CD14-positive monocyte (primary cell): Measurements from ENCODE around the gene LIMCH1. TPM values are rescaled to one million over a fixed set of nuclear protein-coding genes. Genes with fewer than 3 reads are reported as not detected.

Source experiments
- DNase-seq, 3 donors: peaks; one replicate each; pipeline ENCODE4 v3.0.0-alpha.2; 2011 to 2022
- H2AFZ ChIP-seq: 2 replicates; pipeline ENCODE4 v1.6.0; 2012; ENCODE audit warnings: mild to moderate bottlenecking, low read depth, low read length, inconsistent platforms; ENCODE audit not compliant: insufficient read depth, poor library complexity, severe bottlenecking
- H3K27ac ChIP-seq, 2 donors: 1 replicate in 1 of 2; 2 replicates in 1 of 2; pipeline ENCODE4 v1.5.1; 2012 to 2013; ENCODE audit warnings: low read length in 2 of 2, control low read depth in 1 of 2, inconsistent platforms in 1 of 2, low read depth in 1 of 2, mild to moderate bottlenecking in 1 of 2
- H3K27me3 ChIP-seq, 2 donors: one replicate each; pipeline versions ENCODE4 v1.6.0 to v1.6.1; 2011 to 2013; ENCODE audit warnings: low read length in 2 of 2; ENCODE audit not compliant: control insufficient read depth in 2 of 2, insufficient read depth in 2 of 2
- H3K36me3 ChIP-seq, 2 donors: replicated peaks in 1 of 2; 1 replicate in 1 of 2; 2 replicates in 1 of 2; pipeline versions ENCODE4 v1.5.1 to v1.6.1; 2012 to 2013; ENCODE audit warnings: low read length in 2 of 2, control low read depth in 1 of 2, inconsistent platforms in 1 of 2, mild to moderate bottlenecking in 1 of 2; ENCODE audit not compliant: insufficient read depth in 2 of 2, control insufficient read depth in 1 of 2
- H3K4me1 ChIP-seq, 2 donors: 1 replicate in 1 of 2; 2 replicates in 1 of 2; pipeline versions ENCODE4 v1.5.1 to v1.6.1; 2012 to 2013; ENCODE audit warnings: low read length in 2 of 2, control low read depth in 1 of 2, inconsistent platforms in 1 of 2, mild to moderate bottlenecking in 1 of 2, moderate library complexity in 1 of 2; ENCODE audit not compliant: insufficient read depth in 2 of 2, control insufficient read depth in 1 of 2
- H3K4me2 ChIP-seq: replicated peaks from 2 replicates; pipeline ENCODE3; 2012; ENCODE audit warnings: low read length, moderate library complexity, mild to moderate bottlenecking; ENCODE audit not compliant: poor library complexity, severe bottlenecking; ENCODE audit errors: extremely low read depth
- H3K4me3 ChIP-seq, 3 experiments: fragments of 200-600 bp in 1 of 3; sonication (generic) in 1 of 3; replicated peaks in 1 of 3; 1 replicate in 2 of 3; 2 replicates in 1 of 3; pipeline ENCODE4 v1.5.1; 2011 to 2013; ENCODE audit warnings: low read length in 3 of 3, mild to moderate bottlenecking in 3 of 3, control low read depth in 2 of 3, low read depth in 2 of 3, inconsistent platforms in 1 of 3, moderate library complexity in 1 of 3
- H3K79me2 ChIP-seq: 2 replicates; pipeline ENCODE4 v1.6.0; 2012; ENCODE audit warnings: mild to moderate bottlenecking, control low read depth, inconsistent platforms, low read length, moderate library complexity; ENCODE audit not compliant: insufficient read depth
- H3K9ac ChIP-seq: 2 replicates; pipeline ENCODE4 v1.6.0; 2017; ENCODE audit warnings: low read length, mild to moderate bottlenecking; ENCODE audit not compliant: insufficient read depth, poor library complexity, severe bottlenecking
- H3K9me3 ChIP-seq, 2 donors: replicated peaks in 1 of 2; 1 replicate in 1 of 2; 2 replicates in 1 of 2; pipeline versions ENCODE4 v1.5.1 to v1.6.1; 2012 to 2013; ENCODE audit warnings: low read length in 2 of 2, control low read depth in 1 of 2; ENCODE audit not compliant: control insufficient read depth in 1 of 2, insufficient read depth in 1 of 2
- H4K20me1 ChIP-seq: 2 replicates; pipeline ENCODE4 v1.6.0; 2012; ENCODE audit warnings: mild to moderate bottlenecking, low read length, control low read depth, moderate library complexity; ENCODE audit not compliant: insufficient read depth
- H3K27ac Mint-ChIP-seq, 7 donors: one replicate each; pipeline ENCODE4 v1.8.0; 2020; ENCODE audit warnings: mild to moderate bottlenecking in 7 of 7, mixed read lengths in 7 of 7, moderate library complexity in 6 of 7, inconsistent platforms in 2 of 7
- H3K27me3 Mint-ChIP-seq, 3 donors: one replicate each; pipeline ENCODE4 v1.8.0; 2021 to 2022; ENCODE audit warnings: low read depth in 3 of 3, mild to moderate bottlenecking in 3 of 3, mixed read lengths in 3 of 3, moderate library complexity in 3 of 3, inconsistent platforms in 1 of 3
- H3K36me3 Mint-ChIP-seq, 2 donors: one replicate each; pipeline ENCODE4 v1.8.0; 2020; ENCODE audit warnings: mixed read lengths in 2 of 2, inconsistent platforms in 1 of 2, mild to moderate bottlenecking in 1 of 2
- H3K4me1 Mint-ChIP-seq: one replicate; pipeline ENCODE4 v1.8.0; 2020; ENCODE audit warnings: mild to moderate bottlenecking, mixed read lengths
- H3K4me3 Mint-ChIP-seq, 2 donors: one replicate each; pipeline ENCODE4 v1.8.0; 2020; ENCODE audit warnings: mild to moderate bottlenecking in 2 of 2, mixed read lengths in 2 of 2, moderate library complexity in 1 of 2
- H3K9me3 Mint-ChIP-seq, 7 donors: one replicate each; pipeline ENCODE4 v1.8.0; 2020 to 2022; ENCODE audit warnings: mixed read lengths in 7 of 7, mild to moderate bottlenecking in 6 of 7, moderate library complexity in 6 of 7, inconsistent platforms in 2 of 7
- CTCF ChIP-seq: fragments of 200-600 bp; IDR thresholded peaks from one replicate; pipeline ENCODE4 v1.8.0; 2022; ENCODE audit warnings: antibody characterized with exemption, mild to moderate bottlenecking
- WGBS: methylation state at CpG from one replicate; pipeline ENCODE4 v1.1.5; 2013; ENCODE audit warnings: missing lambda C conversion rate; ENCODE audit not compliant: insufficient coverage; 5-methylcytosine and 5-hydroxymethylcytosine counted together
- intact Hi-C, 2 donors: fragments of 100-400 bp; cut with micrococcal nuclease; formaldehyde crosslinking; loops; one replicate each; pipeline versions ENCODE4 v1.15.0 to v1.15.1; 2023
- polyA plus RNA-seq, 3 donors: library from polyadenylated mRNA; depleted of rRNA in 1 of 3; unstranded in 2 of 3; stranded (reverse) in 1 of 3; fragments of 300-500 nt in 2 of 3; fragments of >200 nt in 1 of 3; fragmentation: Illumina TruSeq in 2 of 3; gene quantifications; 1 replicate in 2 of 3; 2 replicates in 1 of 3; pipeline ENCODE4 v1.2.3, GENCODE V29; 2012 to 2021

LIMCH1 gene
- polyA plus RNA-seq, 3 donors, result 0.25 to 0.64 (median 0.32) TPM

- intact Hi-C loops, result no loop called here
- H2AFZ ChIP-seq, result no peak overlapping the region
- Mint-ChIP-seq H3K9me3 (peaks cover 0 to 9% (median 1%) of the 10 kb centered on the region in 7 donors), H3K27ac (no peak overlapping the region), H3K36me3 (peaks cover 0 to 4% of the 10 kb centered on the region in 2 donors), H3K4me3 (no peak overlapping the region), H3K4me1 (peaks cover 19% of the 10 kb centered on the region), H3K27me3 (peaks cover 3 to 7% (median 3%) of the 10 kb centered on the region in 3 donors)
- H3K27me3 ChIP-seq, result no peaks in the 10 kb centered on the region
- H3K9me3 ChIP-seq, result no peaks in the 10 kb centered on the region
- H3K79me2 ChIP-seq, result no peaks in the 10 kb centered on the region
- no peak overlapping the region for H3K4me2 ChIP-seq
- peaks cover 18 to 22% of the 10 kb centered on the region in 2 donors for H3K4me1 ChIP-seq
- H3K36me3 ChIP-seq, result no peaks in the 10 kb centered on the region
- H3K27ac ChIP-seq, result no peak overlapping the region
- TF ChIP-seq CTCF, result no peak
- H3K9ac ChIP-seq, result no peak overlapping the region
- DNase-seq, result no peak
- WGBS, result 83% methylated on average over 1 of the region's 2 CpGs
- no peaks in the 10 kb centered on the region for H4K20me1 ChIP-seq
- no peak overlapping the region for H3K4me3 ChIP-seq
These were observed 33.7 kb upstream of the LIMCH1 start for GRCh38 chr4:41504167-41504818.

GRCh38 chr4:41505161-41505661 is 32.7 kb upstream of the LIMCH1 start:
- no peak overlapping the region for H3K27ac ChIP-seq
- no CpG with 5 or more reads among the region's 2 CpGs for WGBS

More at GRCh38 chr4:41505161-41505661, 32.7 kb upstream of the LIMCH1 start:
- H3K4me2 ChIP-seq, result no peak overlapping the region
- H2AFZ ChIP-seq, result no peak overlapping the region
- Mint-ChIP-seq H3K27me3 (peaks cover 3 to 7% (median 3%) of the 10 kb centered on the region in 3 donors), H3K27ac (no peak overlapping the region), H3K9me3 (peaks cover 0 to 9% (median 1%) of the 10 kb centered on the region in 7 donors), H3K4me1 (peaks cover 21% of the 10 kb centered on the region), H3K4me3 (no peak overlapping the region), H3K36me3 (peaks cover 0 to 4% of the 10 kb centered on the region in 2 donors)
- H3K79me2 ChIP-seq, result no peaks in the 10 kb centered on the region
- intact Hi-C loops, result no loop called here
- H4K20me1 ChIP-seq, result no peaks in the 10 kb centered on the region
- no peak overlapping the region for H3K4me3 ChIP-seq
- H3K9ac ChIP-seq, result no peak overlapping the region
- H3K4me1 ChIP-seq, result peaks cover 18 to 22% of the 10 kb centered on the region in 2 donors
- no peaks in the 10 kb centered on the region for H3K9me3 ChIP-seq
- no peaks in the 10 kb centered on the region for H3K36me3 ChIP-seq
- H3K27me3 ChIP-seq, result no peaks in the 10 kb centered on the region
- DNase-seq, result no peak
- TF ChIP-seq CTCF, result no peak
